Measurements from ENCODE around the gene PDE10A. TPM values are rescaled to one million over a fixed set of nuclear protein-coding genes. Genes with fewer than 3 reads are reported as not detected.

Gene PDE10A
- total and polyA plus RNA-seq, 5 donors = 3.6 to 8.5 (median 4.2) TPM

- ATAC-seq = no peak
- Histone ChIP-seq H3K4me3 (ENCODE audit: low read length) (no peak overlapping the region), H3K9me3 (ENCODE audit: control insufficient read depth, low read length) (no peaks in the 10 kb centered on the region), H3K27me3 (ENCODE audit: control insufficient read depth, insufficient read depth) (no peaks in the 10 kb centered on the region), H3K27ac (ENCODE audit: low read length) (no peak overlapping the region), H3K4me1 (ENCODE audit: control insufficient read depth, insufficient read depth, low read length) (no peaks in the 10 kb centered on the region)
- DNase-seq = no peak
- intact Hi-C loops (cut with DNase I) = no loop called here
- 85% methylated on average over 5 of the region's 5 CpGs for WGBS
Measured at GRCh38 chr6:165298875-165299274, 364.2 kb downstream of the PDE10A start.

GRCh38 chr6:165298402-165298801, 364.6 kb downstream of the PDE10A start:
- H3K4me3 ChIP-seq (ENCODE audit: low read length) = no peak overlapping the region
- no peaks in the 10 kb centered on the region for H3K9me3 ChIP-seq (ENCODE audit: control insufficient read depth, low read length)
- no peak for ATAC-seq
- intact Hi-C loops (cut with DNase I) = no loop called here
- H3K27me3 ChIP-seq (ENCODE audit: control insufficient read depth, insufficient read depth) = no peaks in the 10 kb centered on the region
- no peaks in the 10 kb centered on the region for H3K4me1 ChIP-seq (ENCODE audit: control insufficient read depth, insufficient read depth, low read length)
- WGBS = 76% methylated on average over 6 of the region's 6 CpGs
- no peak for DNase-seq
- H3K27ac ChIP-seq (ENCODE audit: low read length) = no peak overlapping the region

- intact Hi-C loops (cut with DNase I) = no loop called here
- no peaks in the 10 kb centered on the region for H3K9me3 ChIP-seq (ENCODE audit: control insufficient read depth, low read length)
- no peak for ATAC-seq
Measured at GRCh38 chr6:165292657-165293056, 370.4 kb downstream of the PDE10A start.

More at GRCh38 chr6:165292657-165293056, 370.4 kb downstream of the PDE10A start:
- Histone ChIP-seq H3K4me3 (ENCODE audit: low read length) (no peak overlapping the region), H3K27me3 (ENCODE audit: control insufficient read depth, insufficient read depth) (no peaks in the 10 kb centered on the region), H3K4me1 (ENCODE audit: control insufficient read depth, insufficient read depth, low read length) (no peaks in the 10 kb centered on the region), H3K27ac (ENCODE audit: low read length) (no peak overlapping the region)
- 77% methylated on average over 6 of the region's 6 CpGs for WGBS
- DNase-seq = no peak

Data from right cardiac atrium (tissue), 5 donors.